GM19025 (cell line): ENCODE results near the gene STRN4.

Experiments
- ATAC-seq: cut with Tn5 transposase; IDR thresholded peaks from one replicate; pipeline ENCODE4 v1.9.1; 2021; ENCODE audit warnings: mild to moderate bottlenecking, low read depth, moderate library complexity; ENCODE audit not compliant: unreplicated experiment

The STRN4 gene

GRCh38 chr19:46687438-46688145 is 58.7 kb downstream of the STRN4 start:
- no peak for ATAC-seq

- ATAC-seq: no peak
Measured at GRCh38 chr19:46685189-46685588, 61.1 kb downstream of the STRN4 start.

GRCh38 chr19:46678110-46678732 is 68.0 kb downstream of the STRN4 start:
- no peak for ATAC-seq

- no peak for ATAC-seq
Measured at GRCh38 chr19:46674416-46675178, 71.7 kb downstream of the STRN4 start.

GRCh38 chr19:46670813-46671212 is 75.4 kb downstream of the STRN4 start:
- no peak for ATAC-seq
